GM12865 (cell line): ENCODE measurements around the gene PWWP2B.

Experiments used
- DNase-seq: peaks from one replicate; pipeline ENCODE4 v3.0.0; 2010; ENCODE audit warnings: low read depth
- H3K4me3 ChIP-seq: 2 replicates; pipeline ENCODE4 v1.5.1; 2011; ENCODE audit warnings: mild to moderate bottlenecking, low read depth, low read length, control low read depth
- CTCF ChIP-seq: IDR thresholded peaks from 2 replicates; pipeline ENCODE4 v1.5.1; 2011; ENCODE audit warnings: low read length, control low read depth, low read depth, inconsistent platforms; ENCODE audit not compliant: insufficient read depth; ENCODE audit errors: missing control alignments

PWWP2B gene

GRCh38 chr10:132459301-132460003, 62.5 kb downstream of the PWWP2B start:
- TF ChIP-seq CTCF: no peak
- no peak for DNase-seq
- H3K4me3 ChIP-seq: no peak overlapping the region

- DNase-seq: no peak
Measured at GRCh38 chr10:132460071-132460470, 63.1 kb downstream of the PWWP2B start.

GRCh38 chr10:132460691-132461090, 63.7 kb downstream of the PWWP2B start:
- no peak for DNase-seq
- TF ChIP-seq CTCF: no peak
- H3K4me3 ChIP-seq: no peak overlapping the region

More at GRCh38 chr10:132460071-132460470, 63.1 kb downstream of the PWWP2B start:
- H3K4me3 ChIP-seq: no peak overlapping the region
- TF ChIP-seq CTCF: no peak

GRCh38 chr10:132461103-132461682, 64.2 kb downstream of the PWWP2B start:
- no peak overlapping the region for H3K4me3 ChIP-seq
- DNase-seq: no peak
- TF ChIP-seq CTCF: no peak

GRCh38 chr10:132461683-132462231, 64.8 kb downstream of the PWWP2B start:
- TF ChIP-seq CTCF: no peak
- no peak for DNase-seq
- H3K4me3 ChIP-seq: no peak overlapping the region

GRCh38 chr10:132462463-132463332, 65.7 kb downstream of the PWWP2B start:
- no peak for DNase-seq
- no peak overlapping the region for H3K4me3 ChIP-seq
- no peak for TF ChIP-seq CTCF
